ENCODE data around the gene TFF2.

Gene TFF2

GRCh38 chr21:42364304-42364865 lies 13.6 kb upstream of the TFF2 start:
- no peak for DNase-seq

GRCh38 chr21:42363312-42363711 lies 12.5 kb upstream of the TFF2 start:
- no peak for DNase-seq

- no peak for DNase-seq
Observed at GRCh38 chr21:42362700-42363099, 11.9 kb upstream of the TFF2 start.

GRCh38 chr21:42362198-42362597 lies 11.4 kb upstream of the TFF2 start:
- DNase-seq = no peak

- DNase-seq = no peak
Observed at GRCh38 chr21:42361286-42361685, 10.5 kb upstream of the TFF2 start.

- DNase-seq = no peak
Observed at GRCh38 chr21:42360317-42360716, 9.5 kb upstream of the TFF2 start.

- DNase-seq = no peak
Observed at GRCh38 chr21:42358937-42359336, 8.1 kb upstream of the TFF2 start.

GRCh38 chr21:42358261-42358660 lies 7.5 kb upstream of the TFF2 start:
- no peak for DNase-seq

- no peak for DNase-seq
Observed at GRCh38 chr21:42357307-42357706, 6.5 kb upstream of the TFF2 start.

- no peak for DNase-seq
Observed at GRCh38 chr21:42356650-42357049, 5.9 kb upstream of the TFF2 start.

- no peak for DNase-seq
Observed at GRCh38 chr21:42356046-42356445, 5.3 kb upstream of the TFF2 start.

- no peak for DNase-seq
Observed at GRCh38 chr21:42353623-42354022, 2.8 kb upstream of the TFF2 start.

- no peak for DNase-seq
Observed at GRCh38 chr21:42352441-42353095, 1.8 kb upstream of the TFF2 start.

- DNase-seq = no peak
Observed at GRCh38 chr21:42351626-42352440, 1.0 kb upstream of the TFF2 start.

GRCh38 chr21:42350318-42350910 lies 380 bp downstream of the TFF2 start:
- no peak for DNase-seq

- DNase-seq = no peak
Observed at GRCh38 chr21:42349420-42350317, 1.1 kb downstream of the TFF2 start.

GRCh38 chr21:42348762-42349161 lies 2.0 kb downstream of the TFF2 start:
- no peak for DNase-seq

- no peak for DNase-seq
Observed at GRCh38 chr21:42347601-42348327, 3.0 kb downstream of the TFF2 start.

GRCh38 chr21:42346866-42347600 lies 3.8 kb downstream of the TFF2 start:
- DNase-seq = no peak

GRCh38 chr21:42346441-42346840 lies 4.4 kb downstream of the TFF2 start:
- no peak for DNase-seq

GRCh38 chr21:42344631-42345030 lies 6.2 kb downstream of the TFF2 start:
- no peak for DNase-seq
